A549 (cell line): Measurements from ENCODE around the gene LCN2. TPM values are rescaled to one million over a fixed set of nuclear protein-coding genes. Genes with fewer than 3 reads are reported as not detected.

ENCODE experiments used
- ATAC-seq, 2 experiments: fragments of 200-7000 bp in 1 of 2; fragments of >200 bp in 1 of 2; cut with Nextera tagmentation in 1 of 2; cut with Tn5 transposase in 1 of 2; 3 replicates each; pipeline versions ENCODE4 v1.8.0 to v1.9.1; 2018 to 2020; ENCODE audit warnings: mild to moderate bottlenecking in 1 of 2, moderate library complexity in 1 of 2
- CTCF ChIA-PET: fragments of 300-600 bp; sonication (Branson Sonifier 250); formaldehyde crosslinking; extraction: SDS; loops from one replicate; lab custom pipeline; 2021; ENCODE audit warnings: antibody characterized with exemption, inconsistent platforms; lab: Yijun Ruan, JAX
- POLR2A ChIA-PET: fragments of 350-600 bp; formaldehyde crosslinking; extraction: SDS; loops from one replicate; lab custom pipeline; 2021; ENCODE audit warnings: antibody characterized with exemption, inconsistent platforms; lab: Yijun Ruan, JAX
- DNase-seq, 2 experiments: peaks; one replicate each; pipeline versions ENCODE4 v3.0.0 to v3.0.0-alpha.2; 2011 to 2016; ENCODE audit warnings: low read depth in 1 of 2, low spot score in 1 of 2
- FAIRE-seq: peaks from 2 replicates; lab custom pipeline; 2011; peaks lifted over from hg19 to GRCh38; lab: Jason Lieb, UNC
- H3K27ac ChIP-seq, 2 experiments: fragments of >200 bp; sonication (Bioruptor Twin); formaldehyde crosslinking; 3 replicates each; pipeline ENCODE4 v1.5.1; 2016 to 2017
- H3K4me1 ChIP-seq: fragments of >200 bp; sonication (Bioruptor Twin); formaldehyde crosslinking; 3 replicates; pipeline ENCODE4 v1.6.1; 2016
- H3K4me2 ChIP-seq: fragments of >200 bp; sonication (Bioruptor Twin); formaldehyde crosslinking; 3 replicates; pipeline ENCODE4 v1.6.1; 2016
- H3K4me3 ChIP-seq: fragments of >200 bp; sonication (Bioruptor Twin); formaldehyde crosslinking; 3 replicates; pipeline ENCODE4 v1.5.1; 2016
- H3K9me3 ChIP-seq: fragments of >200 bp; sonication (Bioruptor Twin); formaldehyde crosslinking; 3 replicates; pipeline ENCODE4 v1.6.1; 2016
- CHD2 ChIP-seq: fragments of 150-350 bp; IDR thresholded peaks from 2 replicates; pipeline ENCODE4 v1.6.1; 2014; ENCODE audit warnings: low read length; ENCODE audit not compliant: partially characterized antibody
- EHMT2 ChIP-seq: fragments of 200-600 bp; sonication (generic); IDR thresholded peaks from 2 replicates; pipeline ENCODE4 v1.6.1; 2016; ENCODE audit warnings: antibody characterized with exemption, low read depth, mild to moderate bottlenecking, moderate library complexity
- FOSB ChIP-seq: fragments of 250-450 bp; sonication (Bioruptor Pico); IDR thresholded peaks from 2 replicates; pipeline ENCODE4 v1.5.0; 2020; ENCODE audit warnings: mild to moderate bottlenecking, moderate library complexity
- FOXS1 ChIP-seq: fragments of 250-450 bp; sonication (Bioruptor Pico); IDR thresholded peaks from 2 replicates; pipeline ENCODE4 v1.5.0; 2020; ENCODE audit warnings: mild to moderate bottlenecking, moderate library complexity
- GATA3 ChIP-seq: IDR thresholded peaks from 2 replicates; pipeline ENCODE4 v1.6.1; 2012; ENCODE audit warnings: borderline replicate concordance
- HDAC2 ChIP-seq: fragments of 200-600 bp; sonication (generic); IDR thresholded peaks from 2 replicates; pipeline ENCODE4 v1.6.1; 2016
- HOXB5 ChIP-seq: fragments of 250-450 bp; sonication (Bioruptor Pico); IDR thresholded peaks from 2 replicates; pipeline ENCODE4 v1.5.0; 2020; ENCODE audit warnings: mild to moderate bottlenecking, moderate library complexity
- JUN ChIP-seq, 2 experiments: fragments of >200 bp; sonication (Bioruptor Twin); formaldehyde crosslinking; IDR thresholded peaks; 2 replicates in 1 of 2; 3 replicates in 1 of 2; pipeline ENCODE4 v1.6.1; 2016 to 2017
- KDM5A ChIP-seq: fragments of 200-600 bp; sonication (generic); IDR thresholded peaks from 2 replicates; pipeline ENCODE4 v1.6.1; 2016; ENCODE audit warnings: antibody characterized with exemption, mild to moderate bottlenecking
- MAZ ChIP-seq: fragments of 150-350 bp; IDR thresholded peaks from 2 replicates; pipeline ENCODE4 v1.6.1; 2014; ENCODE audit warnings: antibody characterized with exemption, low read depth, low read length, borderline replicate concordance
- MYC ChIP-seq: IDR thresholded peaks from 2 replicates; pipeline ENCODE4 v1.6.1; 2012; ENCODE audit warnings: mild to moderate bottlenecking, inconsistent platforms, low read length, improper control_type of control experiment, borderline replicate concordance
- NPAS2 ChIP-seq: fragments of 250-450 bp; sonication (Bioruptor Pico); IDR thresholded peaks from 2 replicates; pipeline ENCODE4 v1.8.0; 2022; ENCODE audit warnings: mild to moderate bottlenecking, moderate library complexity, borderline replicate concordance
- RAD21 ChIP-seq, 2 experiments: fragments of >200 bp in 1 of 2; sonication (Bioruptor Twin) in 1 of 2; formaldehyde crosslinking in 1 of 2; IDR thresholded peaks in 1 of 2; conservative IDR thresholded peaks in 1 of 2; 2 replicates in 1 of 2; 3 replicates in 1 of 2; pipeline ENCODE4 v1.6.1; 2012 to 2018; ENCODE audit warnings: inconsistent platforms in 1 of 2
- RARB ChIP-seq: fragments of 250-450 bp; sonication (Bioruptor Pico); IDR thresholded peaks from 2 replicates; pipeline ENCODE4 v1.8.0; 2021; ENCODE audit warnings: mild to moderate bottlenecking, moderate library complexity
- RCOR1 ChIP-seq: fragments of 150-350 bp; IDR thresholded peaks from 2 replicates; pipeline ENCODE4 v1.6.1; 2014; ENCODE audit warnings: antibody characterized with exemption, low read length, low read depth
- RFX5 ChIP-seq: fragments of 450-650 bp; IDR thresholded peaks from 2 replicates; pipeline ENCODE4 v1.7.1; 2014; ENCODE audit warnings: antibody characterized with exemption, mild to moderate bottlenecking, moderate library complexity
- RNF2 ChIP-seq: fragments of 200-600 bp; sonication (generic); IDR thresholded peaks from 2 replicates; pipeline ENCODE4 v1.6.1; 2016; ENCODE audit warnings: low read depth, mild to moderate bottlenecking, antibody characterized with exemption, moderate library complexity, borderline replicate concordance
- SMC3 ChIP-seq: fragments of >200 bp; sonication (Bioruptor Twin); formaldehyde crosslinking; IDR thresholded peaks from 3 replicates; pipeline ENCODE4 v1.6.1; 2018; ENCODE audit warnings: inconsistent platforms
- TP53 ChIP-seq: fragments of 250-450 bp; sonication (Bioruptor Pico); IDR thresholded peaks from 2 replicates; pipeline ENCODE4 v1.5.0; 2021; ENCODE audit warnings: mild to moderate bottlenecking, moderate library complexity
- ZC3H11A ChIP-seq: fragments of 450-650 bp; IDR thresholded peaks from 2 replicates; pipeline ENCODE4 v1.6.1; 2014; ENCODE audit warnings: antibody characterized with exemption, mild to moderate bottlenecking
- ZFP36 ChIP-seq: fragments of 450-650 bp; IDR thresholded peaks from 2 replicates; pipeline ENCODE4 v1.6.1; 2014; ENCODE audit warnings: borderline replicate concordance; ENCODE audit not compliant: partially characterized antibody
- WGBS: methylation state at CpG from one replicate; pipeline ENCODE4 v1.1.6; 2017; ENCODE audit errors: missing lambda C conversion rate; 5-methylcytosine and 5-hydroxymethylcytosine counted together
- polyA plus RNA-seq, 4 experiments: library from polyadenylated mRNA; depleted of rRNA in 3 of 4; stranded (reverse); fragments of >200 nt; fragmentation: RNase III in 1 of 4; extraction: RNeasy Plus Mini Kit Qiagen cat#74134 plus additional on column Dnase treatment in 1 of 4; gene quantifications; 2 replicates in 3 of 4; 3 replicates in 1 of 4; pipeline ENCODE4 v1.2.3, GENCODE V29; 2011 to 2017
- TF ChIP-seq, protein P1 (sequence below): fragments of 250-450 bp; sonication (Bioruptor Pico); IDR thresholded peaks from 2 replicates; pipeline ENCODE4 v1.5.0; 2021; ENCODE audit warnings: mild to moderate bottlenecking, moderate library complexity, borderline replicate concordance
- TF ChIP-seq, protein P2 (sequence below): fragments of 450-650 bp; IDR thresholded peaks from 2 replicates; pipeline ENCODE4 v1.6.1; 2014; ENCODE audit warnings: antibody characterized with exemption
- TF ChIP-seq, protein P3 (sequence below): fragments of >200 bp; sonication (Bioruptor Twin); formaldehyde crosslinking; IDR thresholded peaks from 3 replicates; pipeline ENCODE4 v1.5.1; 2016
- TF ChIP-seq, protein P4 (sequence below): fragments of 250-450 bp; sonication (Bioruptor Pico); IDR thresholded peaks from 2 replicates; pipeline ENCODE4 v1.5.0; 2020; ENCODE audit warnings: low read depth, mild to moderate bottlenecking, moderate library complexity
- TF ChIP-seq, protein P5 (sequence below): fragments of >200 bp; sonication (Bioruptor Twin); formaldehyde crosslinking; IDR thresholded peaks from 2 replicates; pipeline ENCODE4 v1.6.1; 2016
- TF ChIP-seq, protein P6 (sequence below): IDR thresholded peaks from 2 replicates; pipeline ENCODE4 v1.6.1; 2012; ENCODE audit warnings: low read depth, borderline replicate concordance
- TF ChIP-seq, protein P7 (sequence below): IDR thresholded peaks from 2 replicates; pipeline ENCODE4 v1.6.1; 2012

LCN2 gene
- polyA plus RNA-seq, 2 of the 4 experiments (the other 2 are of a cell fraction) = 2.3 to 11.9 TPM

DNA sequence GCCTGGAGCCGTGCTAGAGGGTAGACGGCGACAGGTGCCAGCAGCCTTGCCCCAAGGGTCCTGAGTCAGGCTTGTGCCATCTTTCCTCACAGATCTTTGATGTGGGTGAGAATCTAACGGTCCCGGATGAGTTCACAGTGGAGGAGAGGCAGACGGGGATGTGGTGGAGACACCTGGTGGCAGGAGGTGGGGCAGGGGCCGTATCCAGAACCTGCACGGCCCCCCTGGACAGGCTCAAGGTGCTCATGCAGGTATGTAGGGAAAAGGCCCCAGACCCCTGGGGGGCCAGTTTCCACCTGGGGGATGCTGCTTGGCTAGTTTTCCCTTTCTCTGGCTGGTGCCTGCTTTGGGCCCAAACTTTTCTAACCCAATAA lies 45.7 kb upstream of the LCN2 start (continued):
- TF ChIP-seq, protein P1, sequence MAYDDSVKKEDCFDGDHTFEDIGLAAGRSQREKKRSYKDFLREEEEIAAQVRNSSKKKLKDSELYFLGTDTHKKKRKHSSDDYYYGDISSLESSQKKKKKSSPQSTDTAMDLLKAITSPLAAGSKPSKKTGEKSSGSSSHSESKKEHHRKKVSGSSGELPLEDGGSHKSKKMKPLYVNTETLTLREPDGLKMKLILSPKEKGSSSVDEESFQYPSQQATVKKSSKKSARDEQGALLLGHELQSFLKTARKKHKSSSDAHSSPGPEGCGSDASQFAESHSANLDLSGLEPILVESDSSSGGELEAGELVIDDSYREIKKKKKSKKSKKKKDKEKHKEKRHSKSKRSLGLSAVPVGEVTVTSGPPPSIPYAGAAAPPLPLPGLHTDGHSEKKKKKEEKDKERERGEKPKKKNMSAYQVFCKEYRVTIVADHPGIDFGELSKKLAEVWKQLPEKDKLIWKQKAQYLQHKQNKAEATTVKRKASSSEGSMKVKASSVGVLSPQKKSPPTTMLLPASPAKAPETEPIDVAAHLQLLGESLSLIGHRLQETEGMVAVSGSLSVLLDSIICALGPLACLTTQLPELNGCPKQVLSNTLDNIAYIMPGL (CRISPR knock-in tag) = no peak
- TF ChIP-seq TP53 (no peak), FOSB (CRISPR knock-in tag) (no peak), RFX5 (no peak), HDAC2 (no peak), RARB (CRISPR knock-in tag) (no peak), FOXS1 (CRISPR knock-in tag) (no peak), MAZ (no peak), SMC3 (0 out of 3 replicates have a peak, but pooled peaks have one; percentile 31), MYC (no peak)
- TF ChIP-seq, protein P2, sequence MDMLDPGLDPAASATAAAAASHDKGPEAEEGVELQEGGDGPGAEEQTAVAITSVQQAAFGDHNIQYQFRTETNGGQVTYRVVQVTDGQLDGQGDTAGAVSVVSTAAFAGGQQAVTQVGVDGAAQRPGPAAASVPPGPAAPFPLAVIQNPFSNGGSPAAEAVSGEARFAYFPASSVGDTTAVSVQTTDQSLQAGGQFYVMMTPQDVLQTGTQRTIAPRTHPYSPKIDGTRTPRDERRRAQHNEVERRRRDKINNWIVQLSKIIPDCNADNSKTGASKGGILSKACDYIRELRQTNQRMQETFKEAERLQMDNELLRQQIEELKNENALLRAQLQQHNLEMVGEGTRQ = no peak
- TF ChIP-seq, protein P3, sequence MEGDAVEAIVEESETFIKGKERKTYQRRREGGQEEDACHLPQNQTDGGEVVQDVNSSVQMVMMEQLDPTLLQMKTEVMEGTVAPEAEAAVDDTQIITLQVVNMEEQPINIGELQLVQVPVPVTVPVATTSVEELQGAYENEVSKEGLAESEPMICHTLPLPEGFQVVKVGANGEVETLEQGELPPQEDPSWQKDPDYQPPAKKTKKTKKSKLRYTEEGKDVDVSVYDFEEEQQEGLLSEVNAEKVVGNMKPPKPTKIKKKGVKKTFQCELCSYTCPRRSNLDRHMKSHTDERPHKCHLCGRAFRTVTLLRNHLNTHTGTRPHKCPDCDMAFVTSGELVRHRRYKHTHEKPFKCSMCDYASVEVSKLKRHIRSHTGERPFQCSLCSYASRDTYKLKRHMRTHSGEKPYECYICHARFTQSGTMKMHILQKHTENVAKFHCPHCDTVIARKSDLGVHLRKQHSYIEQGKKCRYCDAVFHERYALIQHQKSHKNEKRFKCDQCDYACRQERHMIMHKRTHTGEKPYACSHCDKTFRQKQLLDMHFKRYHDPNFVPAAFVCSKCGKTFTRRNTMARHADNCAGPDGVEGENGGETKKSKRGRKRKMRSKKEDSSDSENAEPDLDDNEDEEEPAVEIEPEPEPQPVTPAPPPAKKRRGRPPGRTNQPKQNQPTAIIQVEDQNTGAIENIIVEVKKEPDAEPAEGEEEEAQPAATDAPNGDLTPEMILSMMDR = peak; percentile 2; the same call in 1 of the 3 replicates

DNA sequence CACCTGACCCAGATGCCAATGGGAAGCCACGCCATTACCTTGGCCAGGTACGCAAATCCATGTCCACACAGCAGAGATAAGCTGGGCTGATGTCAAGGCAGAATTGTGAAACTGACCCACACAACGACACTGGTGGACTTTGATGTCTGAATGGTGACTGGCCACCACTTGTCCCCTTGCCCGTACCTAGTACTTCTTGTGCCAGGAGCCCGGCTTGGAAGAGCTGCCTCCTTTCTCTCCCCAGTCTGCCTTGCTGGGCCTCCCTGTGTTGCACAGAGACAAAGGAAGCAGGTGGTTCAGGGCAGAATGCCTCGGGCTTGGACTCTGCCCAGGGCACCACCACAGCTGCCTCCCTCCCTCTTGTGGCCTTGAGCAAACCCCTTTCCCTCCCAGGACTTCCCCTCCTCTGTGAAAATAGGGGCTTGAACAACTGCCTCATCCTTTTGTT lies 45.1 kb upstream of the LCN2 start:
- ChIA-PET POLR2A (interaction anchor here (0.7 kb wide), 1 partner anchor 279 kb away, joined by 7 read pairs; no protein-coding TSS in a partner anchor), CTCF (interaction anchor here (0.6 to 19.6 kb wide), 8 partner anchors 9 to 162 kb away, joined by 3 to 290 read pairs (median 4); no protein-coding TSS in a partner anchor)
- no peak overlapping the region for H3K27ac ChIP-seq

DNA sequence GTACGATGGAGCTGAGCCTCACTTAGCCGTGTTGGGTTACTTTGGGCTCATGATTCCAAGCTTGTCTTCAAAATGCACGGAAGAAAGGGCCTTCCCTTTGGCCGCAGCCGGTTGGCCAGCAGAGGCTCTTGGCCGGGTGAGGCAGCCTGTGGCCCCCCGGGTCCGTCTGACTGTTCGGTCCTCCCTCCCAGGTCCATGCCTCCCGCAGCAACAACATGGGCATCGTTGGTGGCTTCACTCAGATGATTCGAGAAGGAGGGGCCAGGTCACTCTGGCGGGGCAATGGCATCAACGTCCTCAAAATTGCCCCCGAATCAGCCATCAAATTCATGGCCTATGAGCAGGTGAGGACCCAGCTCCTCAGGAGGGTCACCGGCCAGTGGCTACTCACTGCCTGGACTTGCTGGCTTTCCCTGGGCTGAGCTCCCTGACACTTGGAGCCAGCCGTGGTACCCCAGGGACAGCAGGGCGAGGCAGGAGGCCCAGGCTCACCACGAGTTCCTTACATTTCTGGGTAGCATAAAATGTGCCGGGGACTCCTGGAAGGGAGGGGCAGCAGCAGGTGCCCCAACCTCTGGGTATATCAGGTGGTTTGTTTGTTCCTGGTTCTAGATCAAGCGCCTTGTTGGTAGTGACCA lies 43.6 kb upstream of the LCN2 start:
- no peak overlapping the region for H3K4me2 ChIP-seq
- no peak for DNase-seq
- no peak for ATAC-seq
- H3K9me3 ChIP-seq = no peaks in the 10 kb centered on the region
- H3K4me1 ChIP-seq = 0 out of 3 replicates have a peak, but pooled peaks cover 3% of the 10 kb centered on the region
- 89% methylated on average over 18 of the region's 21 CpGs for WGBS
- no peak for FAIRE-seq
- no peak overlapping the region for H3K27ac ChIP-seq
- ChIA-PET CTCF (interaction anchor here (0.9 to 19.6 kb wide), 6 partner anchors 10 to 162 kb away, joined by 3 to 290 read pairs (median 8); partner anchors contain the start of gene PTGES2), POLR2A (no interaction called here)
- H3K4me3 ChIP-seq = no peak overlapping the region
- TF ChIP-seq RAD21 (conservative IDR thresholded peaks at IDR 0.05 in 1 of 2, IDR thresholded peaks at IDR 0.05 in 1 of 2) = no peak
- TF ChIP-seq, protein P4, sequence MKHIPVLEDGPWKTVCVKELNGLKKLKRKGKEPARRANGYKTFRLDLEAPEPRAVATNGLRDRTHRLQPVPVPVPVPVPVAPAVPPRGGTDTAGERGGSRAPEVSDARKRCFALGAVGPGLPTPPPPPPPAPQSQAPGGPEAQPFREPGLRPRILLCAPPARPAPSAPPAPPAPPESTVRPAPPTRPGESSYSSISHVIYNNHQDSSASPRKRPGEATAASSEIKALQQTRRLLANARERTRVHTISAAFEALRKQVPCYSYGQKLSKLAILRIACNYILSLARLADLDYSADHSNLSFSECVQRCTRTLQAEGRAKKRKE = no peak
- TF ChIP-seq RNF2 = no peak
- TF ChIP-seq FOSB (CRISPR knock-in tag) = no peak
- no peak for TF ChIP-seq MYC
- no peak for TF ChIP-seq GATA3
- TF ChIP-seq ZFP36 = no peak
- TF ChIP-seq, protein P5, sequence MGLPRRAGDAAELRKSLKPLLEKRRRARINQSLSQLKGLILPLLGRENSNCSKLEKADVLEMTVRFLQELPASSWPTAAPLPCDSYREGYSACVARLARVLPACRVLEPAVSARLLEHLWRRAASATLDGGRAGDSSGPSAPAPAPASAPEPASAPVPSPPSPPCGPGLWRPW = no peak
- TF ChIP-seq, protein P6, sequence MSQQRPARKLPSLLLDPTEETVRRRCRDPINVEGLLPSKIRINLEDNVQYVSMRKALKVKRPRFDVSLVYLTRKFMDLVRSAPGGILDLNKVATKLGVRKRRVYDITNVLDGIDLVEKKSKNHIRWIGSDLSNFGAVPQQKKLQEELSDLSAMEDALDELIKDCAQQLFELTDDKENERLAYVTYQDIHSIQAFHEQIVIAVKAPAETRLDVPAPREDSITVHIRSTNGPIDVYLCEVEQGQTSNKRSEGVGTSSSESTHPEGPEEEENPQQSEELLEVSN = no peak
- no peak for TF ChIP-seq ZC3H11A
- TF ChIP-seq RCOR1 = no peak
- TF ChIP-seq HOXB5 (CRISPR knock-in tag) = no peak
- no peak for TF ChIP-seq EHMT2

More for the DNA sequence above, 45.1 kb upstream of the LCN2 start:
- H3K4me2 ChIP-seq = no peak overlapping the region
- H3K4me1 ChIP-seq = peaks cover 17% of the 10 kb centered on the region
- ATAC-seq = no peak
- H3K4me3 ChIP-seq = no peak overlapping the region
- WGBS = 88% methylated on average over 6 of the region's 6 CpGs
- TF ChIP-seq, protein P7, sequence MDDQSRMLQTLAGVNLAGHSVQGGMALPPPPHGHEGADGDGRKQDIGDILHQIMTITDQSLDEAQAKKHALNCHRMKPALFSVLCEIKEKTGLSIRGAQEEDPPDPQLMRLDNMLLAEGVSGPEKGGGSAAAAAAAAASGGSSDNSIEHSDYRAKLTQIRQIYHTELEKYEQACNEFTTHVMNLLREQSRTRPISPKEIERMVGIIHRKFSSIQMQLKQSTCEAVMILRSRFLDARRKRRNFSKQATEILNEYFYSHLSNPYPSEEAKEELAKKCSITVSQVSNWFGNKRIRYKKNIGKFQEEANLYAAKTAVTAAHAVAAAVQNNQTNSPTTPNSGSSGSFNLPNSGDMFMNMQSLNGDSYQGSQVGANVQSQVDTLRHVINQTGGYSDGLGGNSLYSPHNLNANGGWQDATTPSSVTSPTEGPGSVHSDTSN = no peak
- TF ChIP-seq ZC3H11A (no peak), RAD21 (conservative IDR thresholded peaks at IDR 0.05 in 1 of 2, IDR thresholded peaks at IDR 0.05 in 1 of 2) (no peak), CHD2 (no peak), JUN (IDR thresholded peaks at IDR 0.05) (no peak), NPAS2 (no peak), HOXB5 (CRISPR knock-in tag) (no peak), KDM5A (no peak), RNF2 (no peak)
- no peaks in the 10 kb centered on the region for H3K9me3 ChIP-seq
- FAIRE-seq = no peak
- DNase-seq = no peak
